Spleen (tissue), 11 donors: ENCODE data around the gene CPA2. TPM values are rescaled to one million over a fixed set of nuclear protein-coding genes. Genes with fewer than 3 reads are reported as not detected.

Experiments used
- DNase-seq: peaks from one replicate; pipeline ENCODE4 v3.0.0-alpha.2; 2020
- H3K27ac ChIP-seq, 8 donors: fragments of 200-600 bp; sonication (generic) in 7 of 8; 1 replicate in 4 of 8; 2 replicates in 4 of 8; pipeline versions ENCODE4 v1.5.0 to v1.8.0; 2016 to 2021; ENCODE audit warnings: inconsistent platforms in 4 of 8, mild to moderate bottlenecking in 4 of 8, moderate library complexity in 1 of 8
- H3K27me3 ChIP-seq, 7 donors: fragments of 200-600 bp; sonication (generic) in 6 of 7; replicated peaks in 1 of 7; 1 replicate in 4 of 7; 2 replicates in 3 of 7; pipeline versions ENCODE4 v1.5.0 to v1.8.0; 2016 to 2021; ENCODE audit warnings: inconsistent platforms in 3 of 7, mild to moderate bottlenecking in 1 of 7
- H3K36me3 ChIP-seq, 6 donors: fragments of 200-600 bp; sonication (generic) in 5 of 6; 1 replicate in 4 of 6; 2 replicates in 2 of 6; pipeline versions ENCODE4 v1.5.0 to v1.8.0; 2016 to 2021; ENCODE audit warnings: inconsistent platforms in 2 of 6
- H3K4me1 ChIP-seq, 6 donors: fragments of 200-600 bp; sonication (generic) in 5 of 6; 1 replicate in 3 of 6; 2 replicates in 3 of 6; pipeline versions ENCODE4 v1.5.0 to v1.8.0; 2016 to 2021; ENCODE audit warnings: inconsistent platforms in 3 of 6
- H3K4me3 ChIP-seq, 8 donors: fragments of 200-600 bp; sonication (generic) in 7 of 8; 1 replicate in 4 of 8; 2 replicates in 4 of 8; pipeline versions ENCODE4 v1.5.0 to v1.8.0; 2016 to 2021; ENCODE audit warnings: inconsistent platforms in 4 of 8, mild to moderate bottlenecking in 4 of 8, moderate library complexity in 2 of 8
- H3K9me3 ChIP-seq, 8 donors: fragments of 200-600 bp; sonication (generic) in 7 of 8; 1 replicate in 4 of 8; 2 replicates in 4 of 8; pipeline versions ENCODE4 v1.5.0 to v1.8.0; 2016 to 2021; ENCODE audit warnings: inconsistent platforms in 4 of 8
- CTCF ChIP-seq, 11 experiments: fragments of 200-600 bp in 7 of 11; fragments of 450-650 bp in 4 of 11; sonication (generic) in 4 of 11; IDR thresholded peaks in 8 of 11; conservative IDR thresholded peaks in 3 of 11; 1 replicate in 7 of 11; 2 replicates in 4 of 11; pipeline versions ENCODE4 v1.4.0 to v1.8.0; 2016 to 2021; ENCODE audit warnings: antibody characterized with exemption in 11 of 11, inconsistent platforms in 4 of 11, mild to moderate bottlenecking in 1 of 11
- POLR2A ChIP-seq, 3 donors: fragments of 450-650 bp; IDR thresholded peaks; one replicate each; pipeline ENCODE4 v1.5.1; 2017; ENCODE audit warnings: antibody characterized with exemption in 3 of 3, mild to moderate bottlenecking in 1 of 3
- POLR2AphosphoS5 ChIP-seq, 3 donors: sonication (generic); formaldehyde crosslinking; IDR thresholded peaks; one replicate each; pipeline ENCODE4 v1.5.1; 2017; ENCODE audit warnings: antibody characterized with exemption in 3 of 3
- WGBS, 5 donors: extraction: QIAGEN DNeasy Blood & Tissue Kit in 3 of 5; methylation state at CpG; one replicate each; pipeline versions ENCODE4 v1.1.5 to v1.1.7; 2013 to 2018; 5-methylcytosine and 5-hydroxymethylcytosine counted together
- intact Hi-C: fragments of 100-400 bp; cut with DNase I; formaldehyde crosslinking; loops from one replicate; pipeline ENCODE4 v1.15.0; 2023; ENCODE audit warnings: low total_unique reads
- polyA plus RNA-seq, 3 donors: library from polyadenylated mRNA; stranded (reverse); fragments of 200-250 nt; gene quantifications; one replicate each; pipeline ENCODE4 v1.2.1, GENCODE V29; 2013
- total RNA-seq, 7 donors: library from RNA; depleted of rRNA in 3 of 7; stranded (reverse); fragments of >200 nt in 3 of 7; fragmentation: NEBNext Ultra II Directional in 4 of 7; extraction: Animal tissue kit (Norgen Biotek cat#: 25700) in 4 of 7; gene quantifications; one replicate each; pipeline versions ENCODE4 v1.1.0 to v1.2.1, GENCODE V29; 2016 to 2021
- donor health status: healthy with polysubstance abuse.
- donor health status: DM: no; HTN: no; CAD: no; lungs with moderate emphysema.
- donor health status: DM: no; HTN: no; CAD: no.
- donor health status: Bipolar disorder and iron deficiency.
- donor health status: healthy.
- donor health status: DM: no; HTN: no; CAD: no.
- donor health status: DM: yes; HTN: yes; CAD: no.

The CPA2 gene
- total and polyA plus RNA-seq, 10 donors, result 0.13 to 1.5 (median 0.28) TPM; not detected in 5

- intact Hi-C loops, result no loop called here
- no peak for TF ChIP-seq POLR2AphosphoS5 (IDR thresholded peaks at IDR 0.05)
- Histone ChIP-seq H3K27me3 (peaks cover 0 to 29% (median 0%) of the 10 kb centered on the region in 7 donors), H3K36me3 (no peaks in the 10 kb centered on the region), H3K9me3 (no peaks in the 10 kb centered on the region), H3K27ac (no peak overlapping the region), H3K4me3 (no peak overlapping the region), H3K4me1 (peaks cover 0 to 27% (median 11%) of the 10 kb centered on the region in 6 donors)
- no peak for DNase-seq
- 78 to 90% (median 84%) methylated on average over 10 of the region's 10 CpGs for WGBS, 5 donors
Measured at GRCh38 chr7:130276796-130277762, 10.4 kb downstream of the CPA2 start.

GRCh38 chr7:130277763-130278643 lies 11.3 kb downstream of the CPA2 start:
- peaks cover 0 to 24% (median 0%) of the 10 kb centered on the region in 7 donors for H3K27me3 ChIP-seq
- H3K4me1 ChIP-seq, result peaks cover 0 to 22% (median 8%) of the 10 kb centered on the region in 6 donors
- peak overlapping the region in 1 of 8 donors; percentile 5 for H3K27ac ChIP-seq
- intact Hi-C loops, result no loop called here
- no peak for TF ChIP-seq POLR2A (IDR thresholded peaks at IDR 0.05)
- TF ChIP-seq CTCF (IDR thresholded peaks at IDR 0.05 in 8 of 11, conservative IDR thresholded peaks at IDR 0.05 in 3 of 11), result peak in 10 of 11 experiments; percentile 15 to 69 (median 50)
- peak in 1 of 3 donors; percentile 8 for TF ChIP-seq POLR2AphosphoS5 (IDR thresholded peaks at IDR 0.05)
- H3K9me3 ChIP-seq, result no peaks in the 10 kb centered on the region
- H3K4me3 ChIP-seq, result no peak overlapping the region
- DNase-seq, result no peak
- 77 to 85% (median 80%) methylated on average over 15 of the region's 15 CpGs for WGBS, 5 donors
- H3K36me3 ChIP-seq, result no peaks in the 10 kb centered on the region

- Histone ChIP-seq H3K4me3 (no peak overlapping the region), H3K4me1 (peaks cover 0 to 13% (median 6%) of the 10 kb centered on the region in 6 donors), H3K27ac (no peak overlapping the region), H3K27me3 (peaks cover 0 to 16% (median 0%) of the 10 kb centered on the region in 7 donors), H3K36me3 (no peaks in the 10 kb centered on the region), H3K9me3 (no peaks in the 10 kb centered on the region)
- intact Hi-C loops, result no loop called here
- TF ChIP-seq POLR2AphosphoS5 (IDR thresholded peaks at IDR 0.05), result no peak
- no peak for TF ChIP-seq POLR2A (IDR thresholded peaks at IDR 0.05)
- TF ChIP-seq CTCF (IDR thresholded peaks at IDR 0.05 in 8 of 11, conservative IDR thresholded peaks at IDR 0.05 in 3 of 11), result no peak
- no peak for DNase-seq
Measured at GRCh38 chr7:130278860-130279259, 12.2 kb downstream of the CPA2 start.

GRCh38 chr7:130279286-130279685 lies 12.6 kb downstream of the CPA2 start:
- intact Hi-C loops, result no loop called here
- WGBS, 5 donors, result 63 to 79% (median 76%) methylated on average over 2 of the region's 2 CpGs
- no peak for DNase-seq
- no peak for TF ChIP-seq POLR2AphosphoS5 (IDR thresholded peaks at IDR 0.05)
- no peak for TF ChIP-seq CTCF (IDR thresholded peaks at IDR 0.05 in 8 of 11, conservative IDR thresholded peaks at IDR 0.05 in 3 of 11)
- TF ChIP-seq POLR2A (IDR thresholded peaks at IDR 0.05), result no peak
- no peaks in the 10 kb centered on the region for H3K9me3 ChIP-seq
- H3K27me3 ChIP-seq, result peaks cover 0 to 12% (median 0%) of the 10 kb centered on the region in 7 donors
- H3K27ac ChIP-seq, result no peak overlapping the region
- no peak overlapping the region for H3K4me3 ChIP-seq
- H3K4me1 ChIP-seq, result peaks cover 0 to 9% (median 2%) of the 10 kb centered on the region in 6 donors
- H3K36me3 ChIP-seq, result no peaks in the 10 kb centered on the region
